Peyer's patch (tissue), 4 donors: Measurements from ENCODE around the gene ORC1.

Experiments
- POLR2A ChIP-seq, 2 donors: fragments of 450-650 bp; IDR thresholded peaks; one replicate each; pipeline ENCODE4 v1.5.1; 2017; ENCODE audit warnings: antibody characterized with exemption in 2 of 2, mild to moderate bottlenecking in 2 of 2, moderate library complexity in 2 of 2
- TF ChIP-seq, protein P1 (sequence below), 6 experiments: fragments of 450-650 bp in 4 of 6; fragments of 200-600 bp in 2 of 6; sonication (generic) in 1 of 6; IDR thresholded peaks; one replicate each; pipeline ENCODE4 v1.5.1; 2017 to 2019; ENCODE audit warnings: antibody characterized with exemption in 6 of 6, mild to moderate bottlenecking in 3 of 6, moderate library complexity in 1 of 6

DNA sequence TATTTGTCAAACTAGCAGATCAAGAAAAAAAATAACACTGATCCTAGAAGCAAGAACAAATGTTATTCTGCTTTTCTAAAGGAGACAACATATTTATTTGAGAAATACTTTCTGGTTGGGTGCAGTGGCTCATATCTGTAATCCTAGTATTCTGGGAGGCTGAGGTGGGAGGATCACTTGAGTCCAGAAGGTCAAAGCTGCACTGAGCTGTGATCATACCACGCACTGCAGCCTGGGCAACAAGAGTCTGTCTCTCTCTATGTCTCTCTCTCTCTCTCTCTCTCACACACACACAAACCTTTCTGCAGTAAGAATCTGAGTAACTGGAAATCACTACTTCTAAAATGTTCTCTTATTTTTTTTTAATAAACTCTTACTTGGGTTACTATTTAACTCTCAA lies 31.4 kb upstream of the ORC1 start:
- TF ChIP-seq, protein P1, sequence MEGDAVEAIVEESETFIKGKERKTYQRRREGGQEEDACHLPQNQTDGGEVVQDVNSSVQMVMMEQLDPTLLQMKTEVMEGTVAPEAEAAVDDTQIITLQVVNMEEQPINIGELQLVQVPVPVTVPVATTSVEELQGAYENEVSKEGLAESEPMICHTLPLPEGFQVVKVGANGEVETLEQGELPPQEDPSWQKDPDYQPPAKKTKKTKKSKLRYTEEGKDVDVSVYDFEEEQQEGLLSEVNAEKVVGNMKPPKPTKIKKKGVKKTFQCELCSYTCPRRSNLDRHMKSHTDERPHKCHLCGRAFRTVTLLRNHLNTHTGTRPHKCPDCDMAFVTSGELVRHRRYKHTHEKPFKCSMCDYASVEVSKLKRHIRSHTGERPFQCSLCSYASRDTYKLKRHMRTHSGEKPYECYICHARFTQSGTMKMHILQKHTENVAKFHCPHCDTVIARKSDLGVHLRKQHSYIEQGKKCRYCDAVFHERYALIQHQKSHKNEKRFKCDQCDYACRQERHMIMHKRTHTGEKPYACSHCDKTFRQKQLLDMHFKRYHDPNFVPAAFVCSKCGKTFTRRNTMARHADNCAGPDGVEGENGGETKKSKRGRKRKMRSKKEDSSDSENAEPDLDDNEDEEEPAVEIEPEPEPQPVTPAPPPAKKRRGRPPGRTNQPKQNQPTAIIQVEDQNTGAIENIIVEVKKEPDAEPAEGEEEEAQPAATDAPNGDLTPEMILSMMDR (IDR thresholded peaks at IDR 0.05), result no peak
- TF ChIP-seq POLR2A (IDR thresholded peaks at IDR 0.05), result no peak
